GF-D8 (cell line): Measurements from ENCODE around the gene APOA5.
"Not testable (repeated sequence)": the region's sequence is repeated elsewhere in the genome, so short reads cannot be mapped to it uniquely, and the experiment has no call there.

Source experiments
- DNase-seq: peaks from one replicate; lab custom pipeline; 2025; lab: John Stamatoyannopoulos, UW

Gene APOA5

DNA sequence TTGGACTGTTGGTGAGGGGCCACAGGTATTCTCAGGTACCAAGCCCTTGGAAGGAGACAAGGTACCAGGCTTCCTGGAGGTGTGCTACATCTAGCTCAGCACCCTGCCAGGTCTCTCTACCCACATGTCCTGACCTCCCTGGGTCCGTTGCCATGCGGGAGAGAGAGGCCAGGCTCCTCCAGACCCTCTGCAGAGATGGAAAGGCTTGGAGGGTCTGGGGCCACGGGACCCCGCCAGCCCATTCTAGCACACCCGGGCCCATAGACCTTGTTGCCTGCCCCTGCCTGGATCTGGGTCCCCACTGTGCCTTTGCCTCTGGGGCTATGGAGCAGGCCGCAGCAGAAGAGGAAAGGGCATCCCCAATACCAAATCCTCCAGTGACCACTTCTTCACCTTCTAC is 35.8 kb upstream of the APOA5 start:
- no peak for DNase-seq

DNA sequence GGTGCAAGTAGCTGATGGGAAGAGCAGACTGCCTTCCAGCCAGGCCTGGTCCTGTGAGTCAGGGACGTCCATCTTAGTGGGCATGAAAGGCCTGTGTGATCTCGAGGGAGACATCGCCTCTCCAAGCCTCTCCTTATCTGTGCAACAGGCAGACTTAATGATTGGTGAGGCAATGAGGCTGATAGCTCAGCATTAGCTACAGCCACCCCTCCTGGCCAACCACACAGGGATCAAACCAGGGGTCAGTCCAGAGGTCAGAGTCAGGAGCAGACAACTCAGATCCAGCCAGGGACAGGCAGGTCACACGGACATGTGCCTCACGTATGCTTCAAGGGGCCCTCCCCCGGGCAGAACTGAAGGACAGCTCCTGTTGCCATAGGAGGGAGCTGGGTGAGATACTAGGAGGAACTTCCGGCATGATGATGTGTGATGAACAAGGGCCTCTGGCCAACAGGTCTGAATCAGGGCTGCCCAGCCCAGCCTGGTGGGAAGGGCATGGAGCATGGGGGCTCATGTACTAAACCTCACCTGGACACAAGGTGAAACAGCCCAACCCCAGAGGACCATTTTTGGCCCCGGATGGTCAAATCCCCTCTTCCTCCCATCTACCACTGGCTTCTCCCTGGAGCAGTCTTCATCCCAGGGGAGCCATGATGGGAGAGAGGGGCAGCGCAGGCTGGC is 35.2 kb upstream of the APOA5 start:
- no peak for DNase-seq

DNA sequence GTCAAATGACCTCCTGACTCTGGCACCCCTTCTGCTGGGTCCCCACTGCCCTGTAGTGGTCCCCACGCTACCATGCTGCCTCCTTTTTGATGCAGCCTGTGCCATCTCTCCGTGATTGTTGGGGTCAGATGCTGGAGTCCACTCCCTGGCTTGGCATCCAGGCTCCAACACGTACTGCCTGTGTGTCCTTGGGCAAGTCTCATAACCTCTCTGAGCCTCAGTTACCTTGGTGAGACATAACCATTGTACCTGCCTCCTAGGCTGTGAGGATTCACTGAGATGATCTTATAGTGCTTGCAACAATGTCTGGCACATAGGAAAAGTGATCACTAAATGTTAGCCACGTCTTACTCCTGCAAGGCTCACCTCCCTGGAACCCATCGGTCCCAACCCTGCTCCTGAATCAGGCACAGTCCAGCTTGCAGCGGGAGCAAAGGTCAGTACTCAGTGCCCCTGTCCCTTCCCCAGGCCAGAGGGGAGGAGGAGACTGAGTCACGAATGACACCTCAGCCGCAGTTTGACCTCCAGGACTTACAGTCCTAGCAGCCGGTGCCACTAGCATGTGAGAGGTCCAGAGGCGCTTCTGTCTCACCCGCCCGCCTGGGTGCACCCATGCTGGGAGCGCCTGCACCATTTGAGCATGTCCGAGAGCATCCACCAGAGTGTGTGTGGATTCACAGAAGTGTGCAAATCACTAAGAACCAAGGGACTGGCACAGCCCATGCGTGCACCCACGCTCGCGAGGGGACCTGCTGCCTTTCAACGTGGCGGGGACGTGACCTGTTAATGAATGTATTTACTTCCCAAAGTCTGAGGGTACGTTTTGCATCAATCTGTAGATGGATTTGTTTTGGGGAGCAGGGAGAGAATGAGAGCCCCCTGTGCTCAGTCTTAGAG is 34.4 kb upstream of the APOA5 start:
- DNase-seq: no peak

DNA sequence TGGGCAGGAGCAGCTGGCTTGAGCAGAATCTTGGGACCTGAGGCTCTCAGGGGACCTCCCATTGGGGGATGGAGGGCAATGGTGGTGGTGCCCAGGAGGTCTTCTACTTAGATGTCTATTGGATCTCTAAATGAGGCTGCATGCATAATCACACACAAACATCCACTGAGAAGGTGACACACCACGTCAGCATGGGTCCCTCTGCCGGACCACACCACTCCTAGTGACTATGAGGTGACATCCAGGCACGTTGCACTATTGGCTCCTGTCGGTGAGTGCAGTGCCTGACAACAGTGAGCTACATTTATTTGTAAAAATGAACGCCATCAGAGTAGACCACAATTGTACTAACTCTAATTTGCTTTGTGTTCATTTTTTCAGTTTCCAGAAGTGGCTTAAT is 33.8 kb upstream of the APOA5 start:
- no peak for DNase-seq

DNA sequence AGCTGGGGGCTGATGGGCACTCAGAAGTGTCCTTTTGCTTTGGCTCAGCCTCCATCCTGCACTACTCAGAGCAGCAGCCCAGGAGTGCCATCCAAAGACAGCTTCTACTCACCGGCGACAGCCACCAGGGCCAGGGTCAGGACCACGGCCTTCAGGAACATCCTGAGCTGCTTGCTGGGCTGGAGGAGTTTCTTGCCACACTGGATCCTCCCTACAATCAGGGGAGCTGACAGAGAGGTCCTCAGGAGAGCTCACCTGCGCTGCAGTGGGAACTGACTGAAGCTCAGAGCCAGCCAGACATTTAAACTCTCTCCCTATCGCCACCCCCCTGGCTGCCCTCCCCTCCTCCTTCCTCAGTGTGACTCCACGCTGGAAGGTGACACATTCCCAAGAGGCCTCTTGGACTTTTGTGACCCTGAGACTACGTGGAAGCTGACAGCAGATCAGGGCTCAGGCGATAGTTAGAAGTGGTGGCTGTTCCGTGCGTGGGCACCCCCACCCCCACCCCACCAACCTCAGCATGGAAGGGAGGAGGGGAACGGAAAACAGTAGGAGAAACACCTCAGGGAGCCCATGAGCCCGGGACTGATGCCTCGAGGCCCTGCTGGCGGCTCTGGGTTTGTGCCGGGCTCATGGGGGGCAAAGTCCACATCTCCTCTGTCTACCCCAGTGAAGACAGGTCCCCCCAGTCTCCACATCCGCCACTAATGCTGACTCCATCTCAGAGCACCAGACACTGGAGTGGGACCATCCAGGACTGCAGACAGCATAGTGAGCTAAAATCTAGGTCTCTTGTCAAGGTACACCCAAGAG is 31.6 kb upstream of the APOA5 start, which contains the start of gene APOA4:
Gene APOA4 (minus strand): TSS at position 274 of the 813 bp plus-strand sequence. CDS start 113 bp downstream, at position 161.
- no peak for DNase-seq

DNA sequence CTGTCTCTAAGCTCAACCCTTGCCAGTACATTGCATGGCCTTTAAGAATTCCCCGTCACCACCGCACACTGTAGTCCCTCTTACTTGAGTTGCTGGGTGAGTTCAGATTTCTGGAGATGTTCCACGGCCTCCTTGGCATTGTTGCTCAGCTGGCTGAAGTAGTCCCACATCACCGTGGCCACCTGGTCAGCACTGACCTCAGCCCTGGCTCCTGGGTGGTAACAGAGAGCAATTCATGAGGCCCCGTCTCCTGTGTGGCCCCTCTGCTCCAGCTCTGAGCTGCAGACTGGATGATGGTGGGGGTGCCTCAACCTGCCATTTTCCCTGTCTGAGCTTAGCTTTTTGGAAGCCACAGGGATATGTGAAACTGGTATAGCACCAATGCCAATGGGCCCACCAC is 30.9 kb upstream of the APOA5 start:
- DNase-seq: no peak

DNA sequence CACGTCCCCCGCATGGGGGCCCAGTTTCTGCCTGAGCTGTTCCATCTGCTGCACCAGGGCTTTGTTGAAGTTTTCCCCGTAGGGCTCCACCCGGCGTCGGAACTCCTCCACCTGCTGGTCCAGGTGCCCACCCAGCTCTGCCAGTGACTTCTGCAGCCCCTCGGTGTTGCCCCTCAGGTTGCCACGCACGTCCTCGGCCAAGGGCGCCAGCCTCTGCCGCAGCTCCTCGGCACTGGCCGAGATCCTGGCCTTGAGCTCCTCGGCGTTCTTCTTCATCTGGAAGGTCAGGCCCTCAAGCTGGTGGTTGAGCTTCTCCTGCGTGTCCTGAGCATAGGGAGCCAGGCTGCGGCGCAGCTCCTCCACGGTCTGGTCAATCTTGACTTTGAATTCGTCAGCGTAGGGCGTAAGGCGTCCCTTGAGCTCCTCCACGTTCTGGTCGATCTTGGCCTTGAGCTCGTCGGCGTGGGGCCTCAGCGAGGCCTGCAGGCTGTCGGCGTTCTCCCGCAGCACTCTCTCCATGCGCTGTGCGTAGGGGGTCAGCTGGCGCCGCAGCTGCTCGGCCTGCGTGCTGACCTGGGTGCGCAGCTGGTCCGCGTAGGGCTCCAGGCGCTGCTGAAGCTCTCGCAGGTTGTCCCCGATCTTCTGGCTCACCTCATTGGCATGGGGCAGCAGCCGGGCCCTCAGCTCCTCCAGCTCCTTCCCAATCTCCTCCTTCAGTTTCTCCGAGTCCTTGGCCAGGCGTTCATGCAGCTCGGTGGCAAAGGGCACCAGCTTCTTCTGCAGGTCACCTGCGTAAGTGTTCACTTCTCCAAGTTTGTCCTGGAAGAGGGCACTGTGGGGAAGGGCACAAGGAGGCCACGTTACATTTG is 29.6 kb upstream of the APOA5 start:
- no peak for DNase-seq

DNA sequence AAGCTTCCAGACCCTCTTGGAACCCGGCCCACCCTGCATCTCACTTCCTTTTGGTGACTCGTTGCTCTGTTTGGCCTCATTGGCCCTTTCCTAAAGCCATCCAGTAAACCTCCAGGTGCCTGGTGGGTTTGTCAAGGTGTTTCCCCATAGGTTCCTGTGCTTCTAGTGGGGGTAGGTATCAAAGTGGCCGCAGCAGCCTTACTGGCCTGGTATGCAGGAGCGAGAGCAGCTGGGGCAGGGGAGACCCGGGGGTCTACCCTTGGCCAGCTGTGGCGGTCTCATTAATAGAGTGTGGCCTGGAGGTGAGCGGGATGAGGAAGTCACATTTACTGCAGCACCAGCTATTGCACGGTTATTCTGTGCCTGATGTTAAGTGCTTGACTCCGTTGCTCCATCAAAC is 27.4 kb upstream of the APOA5 start:
- no peak for DNase-seq

DNA sequence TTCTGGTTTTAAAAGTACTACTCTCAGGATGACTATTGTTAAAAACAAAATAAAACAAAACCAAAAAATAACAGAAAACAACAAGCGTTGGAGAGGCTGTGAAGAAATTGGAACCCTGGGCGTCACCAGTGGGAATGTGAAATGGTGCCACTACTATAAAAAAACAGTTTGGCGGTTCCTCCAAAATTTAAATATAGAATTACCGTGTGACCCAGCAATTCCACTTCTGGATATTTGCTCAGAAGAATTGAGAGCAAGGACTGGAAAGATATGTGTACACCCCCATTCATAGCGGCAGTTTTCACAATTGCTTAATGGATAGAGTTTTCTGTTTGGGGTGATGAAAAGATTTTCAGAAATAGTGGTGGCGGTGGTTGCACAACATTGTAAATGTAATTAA is 22.8 kb upstream of the APOA5 start:
- no peak for DNase-seq

DNA sequence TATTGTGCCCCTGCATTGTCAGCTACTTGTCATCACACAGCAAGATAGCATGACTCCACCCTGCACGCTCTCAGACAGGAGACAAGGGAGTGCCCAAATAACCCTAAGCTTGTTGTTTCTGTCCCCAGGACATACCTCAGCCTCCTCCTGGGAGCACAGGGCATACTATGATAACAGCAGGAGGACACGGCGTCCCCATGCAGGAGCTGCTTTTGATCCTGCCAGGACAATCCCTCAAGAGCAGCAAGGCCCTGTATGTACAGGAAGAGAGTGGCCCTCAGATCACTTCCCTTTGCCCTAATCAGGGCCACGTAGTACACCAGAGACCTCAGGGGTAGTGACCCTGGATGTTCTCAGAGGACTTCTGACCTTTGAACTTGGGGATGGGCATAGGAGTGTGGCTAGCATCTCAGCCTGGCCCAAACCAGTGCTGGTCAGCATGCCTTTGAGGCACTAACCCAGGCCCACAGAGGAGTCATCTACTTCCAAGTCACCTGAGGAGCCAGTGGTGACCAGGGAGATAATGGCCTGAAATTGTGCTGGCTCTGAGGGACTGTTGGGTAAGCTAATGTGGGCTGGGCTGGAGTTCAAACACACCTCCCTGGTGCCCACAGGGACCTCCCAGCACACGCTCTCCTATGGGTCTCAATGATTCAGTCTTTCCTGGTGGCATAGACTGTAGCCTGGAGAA is 22.2 kb upstream of the APOA5 start:
- no peak for DNase-seq

DNA sequence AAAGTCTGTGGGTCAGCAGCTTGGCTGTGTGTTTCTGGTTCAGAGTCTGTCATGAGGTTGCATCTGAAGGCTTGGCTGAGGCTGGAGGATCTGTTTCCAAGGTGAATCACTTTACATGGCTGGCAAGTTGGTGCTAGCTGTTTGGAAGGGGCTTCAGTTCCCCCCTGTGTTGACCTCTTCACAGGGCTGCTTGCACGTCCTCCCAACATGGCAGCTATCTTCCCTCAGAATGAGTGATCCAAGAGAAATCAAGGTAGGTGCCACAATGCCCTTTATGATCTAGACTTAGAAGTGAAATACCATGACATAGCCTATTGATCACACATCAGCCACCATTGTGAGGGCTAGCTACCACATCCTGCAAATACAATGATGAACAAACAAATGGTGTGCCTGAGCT is 21.5 kb upstream of the APOA5 start:
- no peak for DNase-seq

DNA sequence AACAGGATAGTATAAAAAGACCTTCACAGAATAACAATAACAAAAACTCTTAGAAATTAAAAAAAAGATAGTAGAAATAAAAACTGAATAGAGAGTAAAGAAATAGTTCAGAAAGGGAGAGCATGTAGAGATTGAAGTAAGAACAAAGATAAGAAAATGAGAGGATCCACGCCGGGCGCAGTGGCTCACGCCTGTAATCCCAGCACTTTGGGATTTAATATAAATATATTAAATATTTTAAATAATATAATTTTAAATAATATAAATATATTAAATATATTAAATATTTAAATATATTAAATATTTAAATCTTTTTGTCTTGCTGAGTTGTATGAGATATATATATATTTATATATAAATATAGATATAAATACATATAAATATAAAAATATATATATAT is 20.4 kb upstream of the APOA5 start:
- DNase-seq: no peak

DNA sequence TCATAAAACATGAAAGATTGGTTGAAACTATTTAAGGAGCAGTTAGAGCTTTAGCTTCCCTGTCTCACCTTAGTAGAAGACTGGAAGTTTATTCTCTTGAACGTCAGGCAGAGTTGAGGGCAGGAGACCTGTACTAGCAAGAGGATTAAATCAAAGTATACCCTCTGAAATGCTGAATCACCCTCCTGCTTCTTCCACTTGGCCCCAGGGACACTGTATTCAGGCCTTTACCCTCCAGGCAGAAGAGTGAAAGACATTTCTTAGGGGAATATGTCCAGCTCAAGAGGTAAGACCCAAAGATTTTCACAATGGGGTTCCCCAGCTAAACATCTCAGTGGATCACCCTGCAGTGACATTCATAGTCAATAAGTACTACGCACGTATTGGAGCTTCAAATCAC is 19.5 kb upstream of the APOA5 start:
- DNase-seq: no peak

DNA sequence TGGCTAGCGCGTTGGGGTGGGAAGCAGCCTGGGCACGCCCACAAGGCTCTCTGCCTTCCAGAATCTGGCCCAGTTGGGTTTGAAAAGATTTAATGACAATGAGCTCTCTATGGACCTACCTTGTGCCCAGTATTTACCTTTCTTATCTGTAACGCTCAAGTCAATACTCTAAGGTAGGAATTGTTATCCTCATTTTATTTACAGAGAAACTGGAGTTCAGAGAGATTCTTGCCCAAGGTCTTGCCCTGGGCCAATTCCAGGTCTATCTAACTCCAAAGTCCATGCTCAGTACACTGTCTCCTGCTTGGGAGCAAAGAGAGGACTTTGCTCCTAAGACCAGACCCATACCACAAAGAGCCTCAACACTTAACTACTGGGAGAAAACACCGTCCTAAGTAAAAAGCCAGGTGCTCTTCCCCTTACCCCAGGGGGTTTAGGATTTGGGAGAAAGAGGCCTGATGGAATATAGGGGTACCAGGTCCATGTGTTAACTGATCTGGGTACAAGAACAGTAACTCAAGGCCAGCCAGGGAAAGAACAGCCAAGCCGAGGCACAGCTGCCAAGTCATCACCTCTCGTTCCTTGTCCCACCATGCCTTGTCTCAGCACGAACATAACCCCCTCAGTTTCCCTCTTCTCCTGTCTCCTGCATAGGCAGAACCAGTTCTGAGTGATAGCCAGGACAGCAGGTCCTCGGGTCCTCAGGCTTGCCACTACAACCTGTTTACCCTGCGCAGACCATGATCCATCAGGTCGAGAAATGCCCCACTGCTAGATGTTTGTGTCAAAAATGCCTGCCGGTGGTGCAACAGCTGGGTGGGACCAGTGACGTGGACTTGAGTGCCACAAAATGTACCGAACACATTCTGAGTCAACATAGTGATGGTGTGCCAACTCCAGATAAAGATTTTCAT is 16.8 kb upstream of the APOA5 start:
- no peak for DNase-seq

DNA sequence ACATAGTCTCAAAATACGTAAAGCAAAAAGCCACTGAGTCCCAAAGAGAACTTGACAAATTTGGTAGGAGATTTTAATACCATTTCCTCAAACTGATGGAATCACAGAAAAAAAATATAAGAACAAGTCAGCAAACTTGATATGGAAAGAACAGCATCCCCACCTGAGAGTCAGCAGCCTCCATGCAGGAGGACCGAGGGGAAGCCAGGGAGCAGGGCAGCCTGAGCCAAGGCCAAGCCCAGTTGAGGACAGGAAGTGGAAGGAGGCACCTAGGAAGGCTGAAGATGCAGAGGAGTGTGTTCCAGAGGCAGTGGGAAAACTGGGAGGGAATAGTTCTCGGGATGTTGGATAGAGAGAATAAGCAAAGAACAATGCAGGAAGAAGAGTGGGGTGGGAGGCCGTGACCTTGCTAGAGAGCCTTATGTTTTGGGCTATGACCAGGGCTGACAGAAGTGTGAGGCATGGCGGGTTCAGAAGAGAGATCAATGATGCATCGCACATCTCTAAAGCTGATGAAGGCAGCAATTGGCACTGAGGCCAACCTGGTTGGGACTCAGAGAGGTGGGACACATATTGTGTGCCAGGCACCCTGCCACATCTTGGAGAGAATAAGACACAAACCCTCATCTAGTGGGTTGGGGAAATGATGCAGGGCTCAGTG is 16.1 kb upstream of the APOA5 start:
- no peak for DNase-seq

DNA sequence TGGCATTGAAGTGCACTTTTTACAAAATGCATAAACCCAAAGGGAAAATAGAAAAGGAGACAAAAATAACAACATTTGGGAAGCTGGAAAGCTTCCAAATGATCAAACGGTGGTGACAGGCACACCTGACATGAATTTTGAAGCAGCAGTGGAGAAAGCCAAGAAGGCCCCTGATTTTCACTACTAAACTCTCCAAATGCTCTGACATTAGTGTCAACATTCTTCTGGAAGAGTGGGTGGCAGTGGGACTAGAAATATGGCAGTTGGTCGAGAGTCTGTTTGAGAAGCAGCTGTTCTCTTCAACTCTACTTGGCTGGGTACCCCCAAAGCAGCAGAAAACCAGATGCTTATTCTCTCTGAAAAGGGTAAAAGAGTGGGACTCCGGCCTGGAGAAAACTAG is 12.3 kb upstream of the APOA5 start:
- no peak for DNase-seq

DNA sequence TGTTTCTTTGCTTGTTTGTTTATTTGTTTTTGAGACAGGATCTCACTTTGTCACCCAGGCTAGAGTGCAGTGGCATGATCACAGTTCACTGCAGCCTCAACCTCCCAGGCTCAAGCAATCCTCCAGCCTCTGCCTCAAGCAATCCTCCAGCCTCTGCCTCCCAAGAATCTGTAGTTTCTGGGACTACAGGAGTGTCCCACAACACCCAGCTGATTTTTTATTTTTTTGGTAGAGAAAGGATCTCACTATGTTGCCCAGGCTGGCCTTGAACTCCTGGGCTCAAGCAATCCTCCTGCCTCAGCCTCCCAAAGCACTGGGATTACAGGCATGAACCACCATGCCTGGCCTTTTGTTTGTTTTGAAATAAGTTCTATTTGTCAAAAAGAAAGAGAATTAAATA is 10.0 kb upstream of the APOA5 start:
- not testable (repeated sequence) for DNase-seq

DNA sequence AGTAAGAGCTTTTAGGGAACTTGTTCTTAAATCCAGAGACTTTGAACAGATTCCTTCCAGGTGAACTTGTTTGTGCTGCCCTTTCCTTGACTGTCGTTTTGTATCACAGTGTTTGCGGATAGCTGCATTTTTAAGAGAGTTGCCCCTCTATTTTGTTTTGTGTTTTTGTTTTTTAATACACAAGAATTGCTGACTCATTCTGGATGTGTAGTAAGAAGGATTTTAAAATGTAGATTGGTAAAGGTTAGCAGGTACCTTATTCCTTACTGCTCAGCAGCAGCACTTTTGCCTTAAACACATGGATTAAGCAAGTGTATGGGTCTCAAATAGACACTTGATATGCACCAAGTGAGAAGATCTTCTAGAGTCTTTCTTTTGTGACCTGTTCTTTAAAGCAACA is 8.9 kb upstream of the APOA5 start:
- DNase-seq: no peak

DNA sequence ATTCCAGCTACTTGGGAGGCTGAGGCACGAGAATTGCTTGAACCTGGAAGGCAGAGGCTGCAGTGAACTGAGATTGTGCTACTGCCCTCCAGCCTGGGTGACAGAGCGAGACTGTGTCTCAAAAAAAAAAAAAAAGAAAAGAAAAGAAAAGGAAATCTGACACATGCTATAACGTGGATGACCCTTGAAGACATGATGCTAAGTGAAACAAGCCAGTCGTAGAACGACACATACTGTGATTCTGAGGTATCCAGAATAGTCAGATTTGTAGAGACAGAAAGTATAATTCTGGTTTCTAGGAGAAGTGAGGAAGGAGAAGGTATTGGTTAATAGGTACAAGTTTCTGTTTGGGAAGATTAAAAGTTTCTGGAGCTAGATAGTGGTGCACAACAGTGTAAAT is 6.7 kb upstream of the APOA5 start:
- no peak for DNase-seq
